ENCODE data around the gene C1GALT1C1L. TPM values are rescaled to one million over a fixed set of nuclear protein-coding genes. Genes with fewer than 3 reads are reported as not detected.

Gene C1GALT1C1L
- polyA plus RNA-seq (2012; ENCODE audit: missing spikeins), result not detected

DNA sequence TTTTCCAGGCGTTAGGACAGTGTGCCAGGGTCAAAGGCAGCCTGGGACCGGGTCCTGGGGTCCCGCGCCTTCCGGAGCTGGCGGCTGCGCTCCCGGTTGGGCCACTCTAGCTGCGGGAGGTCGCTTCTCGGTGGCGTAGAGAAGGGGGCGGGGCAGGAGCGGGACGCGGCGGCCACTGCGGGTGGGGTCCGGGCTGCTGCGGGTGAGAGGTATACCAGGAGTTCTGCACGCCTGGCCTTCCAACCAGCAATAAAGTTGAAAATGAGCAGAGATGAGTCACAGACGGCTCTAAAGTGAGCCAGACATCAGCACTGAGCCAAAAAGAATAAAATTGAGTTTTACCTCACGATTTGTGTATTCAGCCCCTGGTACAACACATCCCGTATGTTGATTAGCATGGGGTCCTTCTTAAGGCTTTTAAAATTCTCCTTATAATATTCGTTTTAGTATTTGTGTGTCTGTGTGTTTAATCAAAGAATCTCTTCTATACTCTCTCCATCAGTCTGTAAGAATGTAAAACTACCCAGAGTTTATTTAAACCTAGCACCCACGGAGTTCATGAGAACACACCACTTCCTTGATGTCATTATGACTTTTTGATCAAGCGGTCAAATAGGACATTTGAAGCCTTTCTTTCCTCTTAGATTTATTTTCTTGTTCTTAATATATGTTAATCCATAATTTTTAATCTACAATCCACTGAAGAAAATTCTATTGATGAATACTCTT lies at the start of gene C1GALT1C1L:
Gene C1GALT1C1L, minus strand, starts transcription at position 108 of the 729 bp plus-strand sequence. Its CDS starts 107 bp downstream, at position 1.
- no peak for TF ChIP-seq POLR2A (IDR thresholded peaks at IDR 0.05; ENCODE audit: low read depth, low read length)
- TF ChIP-seq TAF1 (IDR thresholded peaks at IDR 0.05; ENCODE audit: borderline replicate concordance, low read depth, low read length), result no peak
- no peak for TF ChIP-seq POLR2AphosphoS5 (IDR thresholded peaks at IDR 0.05; ENCODE audit: low read depth, low read length)
- FAIRE-seq, result no peak
- no peak for DNase-seq (ENCODE audit: insufficient read length)

DNA sequence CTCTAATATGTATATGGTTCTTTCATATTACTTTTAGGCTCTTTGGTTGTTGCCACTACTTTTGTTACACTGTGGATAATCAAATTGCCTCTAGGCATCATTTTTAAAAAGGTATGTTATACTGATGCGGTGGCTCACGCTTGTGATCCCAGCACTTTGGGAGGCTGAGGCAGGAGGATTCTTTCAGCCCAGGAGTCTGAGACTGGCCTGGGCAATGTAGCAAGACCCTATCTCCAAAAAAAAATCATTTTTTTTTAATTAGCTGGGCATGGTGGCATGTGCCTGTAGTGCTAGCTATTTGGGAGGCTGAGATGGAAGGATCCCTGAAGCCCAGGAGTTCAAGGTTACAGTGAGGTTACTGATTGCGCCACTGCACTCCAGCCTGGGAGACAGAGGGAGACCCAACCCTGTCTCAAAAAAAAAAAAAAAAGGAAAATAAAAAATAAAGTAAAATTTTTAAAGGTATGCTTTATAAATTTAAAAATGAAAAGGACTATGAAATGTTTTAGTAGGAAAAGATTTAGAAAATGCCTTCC lies 49.5 kb upstream of the C1GALT1C1L start:
- TF ChIP-seq POLR2AphosphoS5 (IDR thresholded peaks at IDR 0.05; ENCODE audit: low read depth, low read length), result no peak
- TF ChIP-seq POLR2A (IDR thresholded peaks at IDR 0.05; ENCODE audit: low read depth, low read length), result no peak
- TF ChIP-seq TAF1 (IDR thresholded peaks at IDR 0.05; ENCODE audit: borderline replicate concordance, low read depth, low read length), result no peak
- DNase-seq (ENCODE audit: insufficient read length) (no peak), FAIRE-seq (no peak)

DNA sequence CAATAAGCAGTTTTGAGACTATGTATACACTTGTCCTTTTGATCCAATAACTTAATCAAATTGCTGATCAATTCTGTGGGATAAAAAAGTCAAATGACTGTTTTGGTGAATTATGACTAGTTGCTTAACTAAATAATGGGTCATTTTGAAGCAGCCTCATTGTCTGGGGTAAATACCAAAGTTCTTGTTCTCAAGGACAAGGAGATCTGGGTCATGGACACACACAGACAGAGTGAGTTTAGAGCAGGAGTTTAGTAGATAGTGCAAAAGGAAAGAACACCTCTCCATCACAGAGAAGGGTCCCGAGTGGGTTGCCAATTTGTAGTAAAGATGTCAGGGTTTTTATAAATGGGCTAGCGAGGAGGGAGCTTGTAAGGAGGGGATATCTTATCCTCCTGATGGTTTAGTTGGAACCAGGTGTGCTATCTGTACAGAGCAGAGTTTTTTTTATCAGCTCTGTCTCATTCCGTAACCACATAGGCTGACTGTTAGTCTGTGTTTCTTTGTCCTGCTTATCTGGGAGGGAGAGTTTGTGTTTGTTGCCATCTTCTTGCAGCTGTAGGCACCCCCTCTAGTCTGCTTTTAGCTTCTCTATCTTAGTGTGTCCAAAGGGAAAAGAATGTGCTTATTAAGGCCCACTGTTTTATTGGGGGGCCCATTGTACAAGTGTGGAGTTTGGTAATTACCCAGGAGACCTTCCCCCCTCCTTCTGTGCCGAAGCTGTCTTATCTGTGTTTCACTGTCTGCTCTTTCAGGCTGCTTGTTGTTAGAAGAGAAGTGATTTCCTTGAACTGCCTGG lies 48.7 kb upstream of the C1GALT1C1L start:
- no peak for FAIRE-seq

DNA sequence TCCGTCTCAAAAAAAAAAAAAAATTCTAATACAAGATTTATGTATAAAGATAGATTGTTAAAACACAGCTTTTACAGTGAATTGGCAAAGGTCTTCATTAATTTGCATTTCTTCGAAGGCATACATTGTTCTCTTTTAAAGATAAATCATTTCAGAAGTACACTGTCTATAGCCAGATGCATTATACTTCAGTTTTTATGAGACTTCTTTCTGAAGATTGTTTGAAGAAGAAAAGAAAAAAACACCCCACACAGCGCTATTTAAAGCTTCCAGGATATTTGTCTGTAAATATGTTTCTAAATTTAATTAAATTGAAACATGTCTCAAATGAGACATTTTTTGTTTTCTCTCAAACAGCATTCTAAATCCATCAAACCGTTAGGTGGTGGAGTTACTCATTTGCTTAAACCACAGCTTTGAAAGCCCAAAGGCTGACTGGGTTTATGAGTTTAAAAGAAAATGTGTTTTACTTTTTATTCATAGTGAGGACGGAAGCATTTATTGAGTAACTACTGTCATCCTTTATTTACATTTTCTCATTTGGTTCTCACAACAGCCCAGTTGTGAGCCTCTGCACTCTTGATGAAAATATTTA lies 42.4 kb upstream of the C1GALT1C1L start:
- FAIRE-seq (no peak), DNase-seq (ENCODE audit: insufficient read length) (no peak)
- TF ChIP-seq POLR2A (IDR thresholded peaks at IDR 0.05; ENCODE audit: low read depth, low read length), result no peak
- no peak for TF ChIP-seq TAF1 (IDR thresholded peaks at IDR 0.05; ENCODE audit: borderline replicate concordance, low read depth, low read length)
- no peak for TF ChIP-seq POLR2AphosphoS5 (IDR thresholded peaks at IDR 0.05; ENCODE audit: low read depth, low read length)

More for the DNA sequence above, 48.7 kb upstream of the C1GALT1C1L start:
- DNase-seq (ENCODE audit: insufficient read length), result no peak
- TF ChIP-seq POLR2A (IDR thresholded peaks at IDR 0.05; ENCODE audit: low read depth, low read length) (no peak), TAF1 (IDR thresholded peaks at IDR 0.05; ENCODE audit: borderline replicate concordance, low read depth, low read length) (no peak), POLR2AphosphoS5 (IDR thresholded peaks at IDR 0.05; ENCODE audit: low read depth, low read length) (no peak)

DNA sequence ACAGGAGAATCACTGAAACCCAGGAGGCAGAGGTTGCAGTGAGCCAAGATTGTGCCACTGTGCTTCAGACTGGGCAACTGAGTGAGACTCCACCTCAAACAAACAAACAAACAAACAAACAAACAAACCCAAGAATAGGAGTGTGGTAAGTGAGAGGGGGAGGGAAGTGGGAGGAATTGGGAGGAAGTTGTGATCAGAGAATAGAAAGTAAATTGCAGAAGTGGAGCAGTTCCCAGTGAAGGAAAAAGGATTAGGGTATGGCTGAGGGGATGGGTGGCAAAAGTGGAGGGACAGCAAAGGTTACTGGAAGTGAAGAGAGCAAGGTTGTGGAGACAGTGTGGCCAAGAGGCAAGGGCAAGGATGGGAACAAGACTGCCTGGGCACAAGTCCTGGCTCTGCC lies 41.1 kb upstream of the C1GALT1C1L start:
- TF ChIP-seq POLR2A (IDR thresholded peaks at IDR 0.05; ENCODE audit: low read depth, low read length) (no peak), POLR2AphosphoS5 (IDR thresholded peaks at IDR 0.05; ENCODE audit: low read depth, low read length) (no peak), TAF1 (IDR thresholded peaks at IDR 0.05; ENCODE audit: borderline replicate concordance, low read depth, low read length) (no peak)
- FAIRE-seq (no peak), DNase-seq (ENCODE audit: insufficient read length) (no peak)

DNA sequence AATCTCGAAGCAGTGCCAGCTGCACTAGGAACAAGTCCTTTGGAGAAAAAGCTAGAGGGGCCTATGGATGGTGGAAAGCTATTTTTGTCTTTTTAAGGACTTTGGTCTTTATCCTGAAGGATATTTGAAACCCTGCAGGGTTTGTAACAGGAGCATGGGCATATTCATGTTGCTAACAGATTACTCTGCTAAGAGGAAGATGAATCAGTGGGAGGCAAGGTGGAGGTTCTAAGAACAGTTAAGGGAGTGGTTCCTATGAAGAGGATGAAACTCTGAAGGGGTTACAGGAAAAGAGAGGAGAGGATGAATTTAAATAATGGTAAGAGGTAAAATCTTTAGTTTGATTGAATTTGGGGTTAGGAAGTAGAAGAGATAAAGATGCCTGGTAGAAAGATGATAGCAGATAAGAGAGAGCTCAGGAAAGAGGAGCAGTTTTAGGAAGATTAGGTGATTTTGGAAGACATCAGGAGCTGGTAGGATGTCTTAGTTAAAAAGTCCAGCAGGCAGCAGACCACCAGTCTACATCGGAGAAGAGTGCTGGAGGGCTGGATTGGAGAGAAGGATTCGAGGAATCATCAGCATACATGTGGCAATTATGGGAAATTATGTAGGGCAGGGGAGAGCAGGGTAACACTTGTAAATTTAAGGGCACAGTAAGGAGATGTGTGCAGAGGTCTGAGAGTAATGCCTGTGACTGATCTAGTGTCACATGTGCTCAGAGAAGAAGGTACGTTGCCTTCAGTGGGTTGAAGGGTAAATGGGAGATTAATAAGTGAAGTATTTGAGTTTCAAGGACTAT lies 39.3 kb upstream of the C1GALT1C1L start:
- FAIRE-seq (no peak), DNase-seq (ENCODE audit: insufficient read length) (no peak)
- no peak for TF ChIP-seq POLR2A (IDR thresholded peaks at IDR 0.05; ENCODE audit: low read depth, low read length)
- TF ChIP-seq TAF1 (IDR thresholded peaks at IDR 0.05; ENCODE audit: borderline replicate concordance, low read depth, low read length), result no peak
- no peak for TF ChIP-seq POLR2AphosphoS5 (IDR thresholded peaks at IDR 0.05; ENCODE audit: low read depth, low read length)

DNA sequence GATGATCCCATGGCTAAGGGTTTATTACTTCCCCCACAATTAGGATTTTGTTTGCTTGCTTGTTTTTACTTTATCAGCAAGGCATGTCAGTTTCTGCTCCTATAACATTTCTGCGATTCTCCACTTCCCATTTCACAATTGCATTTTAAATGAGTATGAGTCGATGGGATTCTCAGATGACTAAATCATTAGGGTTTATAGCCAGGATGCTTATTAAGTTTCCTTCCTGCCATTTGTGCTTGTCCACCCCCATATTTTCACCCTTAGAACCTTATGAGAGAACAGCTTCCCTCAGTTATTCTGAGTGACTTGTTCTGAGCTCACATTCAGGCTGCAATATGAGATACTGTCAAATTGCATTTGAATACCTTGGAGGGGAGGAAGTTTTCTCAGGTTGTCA lies 37.9 kb upstream of the C1GALT1C1L start:
- DNase-seq (ENCODE audit: insufficient read length) (no peak), FAIRE-seq (no peak)
- TF ChIP-seq TAF1 (IDR thresholded peaks at IDR 0.05; ENCODE audit: borderline replicate concordance, low read depth, low read length) (no peak), POLR2A (IDR thresholded peaks at IDR 0.05; ENCODE audit: low read depth, low read length) (no peak), POLR2AphosphoS5 (IDR thresholded peaks at IDR 0.05; ENCODE audit: low read depth, low read length) (no peak)

DNA sequence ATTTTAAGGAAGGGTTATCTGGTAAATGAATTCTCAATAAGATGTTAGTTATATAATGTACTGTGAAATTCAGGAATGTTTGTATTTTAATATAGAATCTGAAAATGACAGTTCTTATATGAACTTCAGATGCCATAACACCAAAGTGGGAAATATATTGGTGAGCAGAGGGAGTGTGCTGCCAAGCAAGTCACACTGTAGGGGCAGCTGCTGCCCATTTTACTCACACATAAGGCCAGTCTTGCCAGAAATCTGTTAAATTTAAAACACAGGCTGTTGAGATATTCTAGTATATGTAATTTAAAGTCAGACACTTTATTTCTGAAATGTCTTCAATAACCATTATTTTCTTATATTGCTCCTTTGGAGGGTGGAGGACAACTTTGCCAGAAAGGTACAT lies 34.6 kb upstream of the C1GALT1C1L start:
- FAIRE-seq, result no peak
- no peak for DNase-seq (ENCODE audit: insufficient read length)
- TF ChIP-seq TAF1 (IDR thresholded peaks at IDR 0.05; ENCODE audit: borderline replicate concordance, low read depth, low read length), result no peak
- no peak for TF ChIP-seq POLR2A (IDR thresholded peaks at IDR 0.05; ENCODE audit: low read depth, low read length)
- no peak for TF ChIP-seq POLR2AphosphoS5 (IDR thresholded peaks at IDR 0.05; ENCODE audit: low read depth, low read length)

DNA sequence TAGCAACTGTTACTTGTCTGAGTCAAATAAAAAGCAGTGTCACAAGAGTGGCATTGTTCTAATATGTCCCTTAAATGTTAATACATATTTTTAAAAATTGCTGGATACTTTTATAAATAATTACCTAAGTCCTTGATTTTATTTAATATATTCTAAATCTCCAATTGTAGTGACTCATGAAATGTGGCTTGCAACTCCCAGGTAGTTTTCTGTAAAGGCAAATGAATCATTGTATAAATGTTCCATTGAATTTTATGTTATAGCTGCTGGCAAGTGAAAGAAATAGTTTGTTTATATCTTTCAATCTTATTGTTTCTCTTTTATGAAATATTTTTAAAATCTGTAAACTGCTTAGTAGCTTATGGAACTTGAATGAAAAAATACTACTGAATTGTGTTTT lies 32.7 kb upstream of the C1GALT1C1L start:
- TF ChIP-seq TAF1 (IDR thresholded peaks at IDR 0.05; ENCODE audit: borderline replicate concordance, low read depth, low read length) (no peak), POLR2A (IDR thresholded peaks at IDR 0.05; ENCODE audit: low read depth, low read length) (no peak), POLR2AphosphoS5 (IDR thresholded peaks at IDR 0.05; ENCODE audit: low read depth, low read length) (no peak)
- DNase-seq (ENCODE audit: insufficient read length) (no peak), FAIRE-seq (no peak)

DNA sequence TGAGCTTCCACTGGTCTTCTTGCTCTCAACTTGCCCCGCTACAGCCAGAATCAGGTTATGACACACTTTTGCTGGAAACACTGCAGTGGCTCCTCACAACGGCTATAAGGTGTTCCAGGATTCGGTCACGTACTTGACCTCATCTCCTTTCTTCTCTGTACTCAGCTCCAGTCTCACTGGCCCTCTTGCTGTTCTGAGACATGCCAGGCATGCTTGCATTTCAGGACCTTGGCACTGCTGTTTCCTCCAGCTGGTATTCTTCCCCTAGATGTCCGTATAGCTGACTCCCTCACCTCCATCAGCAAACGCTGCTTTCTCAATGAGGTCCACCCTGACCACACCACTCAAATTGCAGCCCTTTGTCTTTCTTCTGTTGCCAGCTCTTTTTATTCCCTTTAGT lies 31.9 kb upstream of the C1GALT1C1L start:
- FAIRE-seq (no peak), DNase-seq (ENCODE audit: insufficient read length) (no peak)
- TF ChIP-seq POLR2A (IDR thresholded peaks at IDR 0.05; ENCODE audit: low read depth, low read length) (no peak), POLR2AphosphoS5 (IDR thresholded peaks at IDR 0.05; ENCODE audit: low read depth, low read length) (no peak)
